ENCODE measurements around the gene ANAPC7. TPM values are rescaled to one million over a fixed set of nuclear protein-coding genes. Genes with fewer than 3 reads are reported as not detected.

Gene ANAPC7
- total and polyA plus RNA-seq, 11 donors = 26.5 to 41.3 (median 35.1) TPM

- Histone ChIP-seq H3K4me3 (no peak overlapping the region), H3K4me1 (peaks cover 0 to 23% (median under 1%) of the 10 kb centered on the region in 12 donors), H3K9me3 (no peaks in the 10 kb centered on the region), H3K36me3 (peaks cover 0 to 97% (median 88%) of the 10 kb centered on the region in 9 donors), H3K27me3 (no peaks in the 10 kb centered on the region), H3K27ac (no peak overlapping the region)
- intact Hi-C loops (cut with DNase I) = no loop called here
- no peak for DNase-seq
- no peak for TF ChIP-seq CTCF (IDR thresholded peaks at IDR 0.05)
- no peak for TF ChIP-seq POLR2A (IDR thresholded peaks at IDR 0.05)
- 86 to 89% (median 88%) methylated on average over 4 to 8 of the region's 8 CpGs for WGBS, 4 donors
- ATAC-seq = no peak
Measured at GRCh38 chr12:110347767-110348166, 55.7 kb downstream of the ANAPC7 start.

GRCh38 chr12:110345963-110346362 is 57.5 kb downstream of the ANAPC7 start:
- H3K36me3 ChIP-seq = peaks cover 0 to 100% (median 100%) of the 10 kb centered on the region in 9 donors
- no peak for TF ChIP-seq CTCF (IDR thresholded peaks at IDR 0.05)
- no peak for TF ChIP-seq POLR2A (IDR thresholded peaks at IDR 0.05)
- WGBS, 4 donors = 60 to 72% (median 68%) methylated on average over 9 to 12 of the region's 12 CpGs
- no peak for DNase-seq
- H3K4me3 ChIP-seq = no peak overlapping the region
- no peaks in the 10 kb centered on the region for H3K9me3 ChIP-seq
- H3K27ac ChIP-seq = peak overlapping the region in 1 of 12 donors; percentile 61
- H3K27me3 ChIP-seq = no peaks in the 10 kb centered on the region
- intact Hi-C loops (cut with DNase I) = no loop called here
- H3K4me1 ChIP-seq = peaks cover 0 to 23% (median under 1%) of the 10 kb centered on the region in 12 donors
- peak in 2 of 4 donors; percentile 5 for ATAC-seq

- DNase-seq (no peak), ATAC-seq (peak in 3 of 4 donors; percentile 1 to 8 (median 7))
- Histone ChIP-seq H3K4me1 (peaks cover 0 to 23% (median under 1%) of the 10 kb centered on the region in 12 donors), H3K27ac (peak overlapping the region in 1 of 12 donors; percentile 61), H3K36me3 (peaks cover 0 to 100% (median 100%) of the 10 kb centered on the region in 9 donors), H3K9me3 (no peaks in the 10 kb centered on the region), H3K27me3 (no peaks in the 10 kb centered on the region), H3K4me3 (no peak overlapping the region)
- 72 to 88% (median 76%) methylated on average over 11 of the region's 11 CpGs for WGBS, 4 donors
- TF ChIP-seq CTCF (IDR thresholded peaks at IDR 0.05) (no peak), POLR2A (IDR thresholded peaks at IDR 0.05) (no peak)
- intact Hi-C loops (cut with DNase I) = no loop called here
Measured at GRCh38 chr12:110345176-110345661, 58.3 kb downstream of the ANAPC7 start.

- H3K9me3 ChIP-seq = no peaks in the 10 kb centered on the region
- peaks cover 0 to 23% (median 0%) of the 10 kb centered on the region in 12 donors for H3K4me1 ChIP-seq
- 87 to 91% (median 87%) methylated on average over 11 of the region's 11 CpGs for WGBS, 4 donors
- H3K27ac ChIP-seq = peak overlapping the region in 1 of 12 donors; percentile 61
- TF ChIP-seq CTCF (IDR thresholded peaks at IDR 0.05) (no peak), POLR2A (IDR thresholded peaks at IDR 0.05) (no peak)
- H3K4me3 ChIP-seq = no peak overlapping the region
- ATAC-seq (peak in 1 of 4 donors; percentile 5), DNase-seq (no peak)
- H3K27me3 ChIP-seq = no peaks in the 10 kb centered on the region
- H3K36me3 ChIP-seq = peaks cover 0 to 100% (median 100%) of the 10 kb centered on the region in 9 donors
- intact Hi-C loops (cut with DNase I) = no loop called here
Measured at GRCh38 chr12:110344657-110345056, 58.9 kb downstream of the ANAPC7 start.
